Measurements from ENCODE around the gene CSRP3. TPM values are rescaled to one million over a fixed set of nuclear protein-coding genes. Genes with fewer than 3 reads are reported as not detected.

Gene CSRP3
- polyA plus RNA-seq, 1 donor, result 0.67 TPM

DNA sequence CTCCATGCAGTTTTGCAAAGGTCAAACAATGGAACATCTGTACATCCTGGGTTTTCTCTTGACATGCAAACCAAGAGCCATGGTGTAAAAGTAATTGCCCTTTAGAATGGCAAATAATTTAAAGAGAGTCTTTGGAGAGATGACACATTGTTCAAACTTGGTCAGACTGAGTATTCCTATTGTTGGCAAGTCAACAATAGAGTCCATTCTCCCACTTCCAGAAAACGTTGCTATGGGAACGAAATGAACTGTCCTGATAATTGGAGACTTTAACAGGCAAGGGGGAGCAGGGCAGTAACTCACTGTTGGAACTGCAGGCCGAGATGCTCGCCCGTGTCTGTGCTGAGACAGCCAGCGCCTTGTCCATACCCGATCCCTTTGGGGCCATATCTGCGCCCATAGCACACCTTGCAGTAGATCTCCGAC lies 13.9 kb downstream of the CSRP3 start:
- WGBS (ENCODE audit: insufficient coverage, low lambda C conversion rate), result no CpG with 5 or more reads among the region's 9 CpGs
- H3K9me3 ChIP-seq (ENCODE audit: control insufficient read depth, low read depth, low read length), result no peaks in the 10 kb centered on the region
- DNase-seq, result no peak

DNA sequence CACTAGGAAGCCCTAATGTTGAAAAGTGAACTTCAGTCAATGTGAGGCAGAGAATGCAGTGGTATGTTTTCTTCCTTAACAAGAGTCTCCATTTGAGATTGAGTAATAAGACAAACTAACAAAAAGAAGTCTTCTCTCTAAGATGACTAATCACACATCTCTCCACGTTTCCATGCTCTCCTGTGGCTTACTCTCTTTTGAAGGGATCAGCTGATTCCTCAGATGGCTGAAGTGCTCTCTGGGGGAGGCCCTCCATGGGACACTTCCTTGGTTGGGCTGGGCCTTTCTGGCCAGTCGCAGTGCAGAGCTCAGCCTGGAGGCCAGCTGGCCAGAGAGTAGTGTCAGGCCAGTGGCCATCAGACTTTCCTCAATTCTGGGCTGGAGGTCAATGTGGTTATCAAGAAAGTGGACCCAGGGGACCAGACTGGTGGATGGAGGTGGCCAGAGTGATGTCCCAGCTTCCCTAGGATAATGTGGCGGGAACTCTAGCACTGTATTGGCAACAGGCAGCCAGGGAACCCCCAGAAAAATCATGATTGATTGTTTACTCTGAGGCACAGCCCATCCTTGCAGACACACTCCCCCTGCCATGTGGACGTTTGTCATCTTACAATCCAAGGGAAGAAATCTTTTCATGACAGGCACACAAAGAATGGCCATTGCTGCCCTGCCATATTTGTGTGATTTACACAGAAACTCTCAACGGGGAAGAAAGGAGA lies 14.5 kb downstream of the CSRP3 start:
- Histone ChIP-seq H3K36me3 (ENCODE audit: control insufficient read depth, insufficient read depth, low read length) (no peaks in the 10 kb centered on the region), H3K9me3 (ENCODE audit: control insufficient read depth, low read depth, low read length) (no peaks in the 10 kb centered on the region), H3K4me1 (ENCODE audit: control insufficient read depth, insufficient read depth, low read length) (no peaks in the 10 kb centered on the region), H3K27ac (ENCODE audit: low read length) (no peak overlapping the region), H3K27me3 (ENCODE audit: control insufficient read depth, insufficient read depth, low read length) (no peaks in the 10 kb centered on the region), H3K4me3 (ENCODE audit: low read length) (no peak overlapping the region)
- no CpG with 5 or more reads among the region's 5 CpGs for WGBS (ENCODE audit: insufficient coverage, low lambda C conversion rate)
- DNase-seq, result no peak

More for the DNA sequence above, 13.9 kb downstream of the CSRP3 start:
- Histone ChIP-seq H3K27me3 (ENCODE audit: control insufficient read depth, insufficient read depth, low read length) (no peaks in the 10 kb centered on the region), H3K27ac (ENCODE audit: low read length) (no peak overlapping the region), H3K4me1 (ENCODE audit: control insufficient read depth, insufficient read depth, low read length) (no peaks in the 10 kb centered on the region), H3K4me3 (ENCODE audit: low read length) (no peak overlapping the region), H3K36me3 (ENCODE audit: control insufficient read depth, insufficient read depth, low read length) (no peaks in the 10 kb centered on the region)

DNA sequence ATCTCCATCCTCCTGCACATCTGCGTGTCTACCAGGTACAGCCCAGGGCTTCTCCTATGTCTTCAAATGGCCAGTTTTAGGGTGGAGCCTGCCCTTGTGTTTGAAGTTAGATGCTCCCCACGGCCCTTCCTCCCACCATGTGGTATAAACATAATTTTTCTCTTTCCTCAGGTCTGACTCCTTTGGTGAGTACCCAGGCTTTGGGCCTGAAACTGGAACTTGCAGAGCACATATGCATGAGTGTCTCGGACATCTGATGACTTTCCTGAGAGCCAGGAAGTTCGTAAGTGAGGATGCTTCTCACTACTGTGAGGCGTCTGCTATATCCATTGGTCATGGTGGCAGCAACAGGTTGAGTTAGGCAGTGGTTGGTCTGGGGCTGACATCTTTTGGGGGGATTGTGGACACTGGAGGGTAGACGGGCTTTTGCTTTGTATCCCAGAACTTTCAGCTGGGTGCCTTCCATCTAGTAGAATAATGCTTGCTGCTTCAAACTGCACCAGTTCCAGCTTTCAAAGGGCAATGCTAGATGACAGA lies 16.2 kb downstream of the CSRP3 start:
- no CpG with 5 or more reads among the region's 6 CpGs for WGBS (ENCODE audit: insufficient coverage, low lambda C conversion rate)
- DNase-seq, result no peak
- no peaks in the 10 kb centered on the region for H3K36me3 ChIP-seq (ENCODE audit: control insufficient read depth, insufficient read depth, low read length)
- H3K9me3 ChIP-seq (ENCODE audit: control insufficient read depth, low read depth, low read length), result no peaks in the 10 kb centered on the region
- no peak overlapping the region for H3K27ac ChIP-seq (ENCODE audit: low read length)
- no peaks in the 10 kb centered on the region for H3K27me3 ChIP-seq (ENCODE audit: control insufficient read depth, insufficient read depth, low read length)
- no peaks in the 10 kb centered on the region for H3K4me1 ChIP-seq (ENCODE audit: control insufficient read depth, insufficient read depth, low read length)
- no peak overlapping the region for H3K4me3 ChIP-seq (ENCODE audit: low read length)

DNA sequence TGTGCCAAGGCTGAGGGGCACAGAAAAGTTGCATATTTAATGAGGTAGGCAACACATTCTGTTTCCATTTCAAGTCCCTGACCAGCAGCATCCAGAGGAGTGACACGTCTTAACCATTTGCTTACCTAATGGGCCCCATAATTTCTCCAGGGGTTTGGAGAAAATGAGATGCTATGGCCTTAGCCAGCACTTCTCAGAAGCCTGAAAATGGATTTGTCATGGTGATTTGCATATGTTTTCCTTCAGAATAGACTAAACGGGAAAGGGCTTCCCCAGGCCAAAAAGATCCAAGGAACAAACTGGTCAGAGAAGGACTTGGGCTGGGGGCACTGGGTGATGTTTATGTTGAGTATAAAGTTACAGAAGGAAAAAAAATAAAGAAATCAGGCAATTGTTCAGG lies 16.7 kb downstream of the CSRP3 start:
- Histone ChIP-seq H3K9me3 (ENCODE audit: control insufficient read depth, low read depth, low read length) (no peaks in the 10 kb centered on the region), H3K4me1 (ENCODE audit: control insufficient read depth, insufficient read depth, low read length) (no peaks in the 10 kb centered on the region), H3K36me3 (ENCODE audit: control insufficient read depth, insufficient read depth, low read length) (no peaks in the 10 kb centered on the region), H3K27ac (ENCODE audit: low read length) (no peak overlapping the region), H3K27me3 (ENCODE audit: control insufficient read depth, insufficient read depth, low read length) (no peaks in the 10 kb centered on the region), H3K4me3 (ENCODE audit: low read length) (no peak overlapping the region)
- no CpG with 5 or more reads among the region's 2 CpGs for WGBS (ENCODE audit: insufficient coverage, low lambda C conversion rate)
- DNase-seq, result no peak

DNA sequence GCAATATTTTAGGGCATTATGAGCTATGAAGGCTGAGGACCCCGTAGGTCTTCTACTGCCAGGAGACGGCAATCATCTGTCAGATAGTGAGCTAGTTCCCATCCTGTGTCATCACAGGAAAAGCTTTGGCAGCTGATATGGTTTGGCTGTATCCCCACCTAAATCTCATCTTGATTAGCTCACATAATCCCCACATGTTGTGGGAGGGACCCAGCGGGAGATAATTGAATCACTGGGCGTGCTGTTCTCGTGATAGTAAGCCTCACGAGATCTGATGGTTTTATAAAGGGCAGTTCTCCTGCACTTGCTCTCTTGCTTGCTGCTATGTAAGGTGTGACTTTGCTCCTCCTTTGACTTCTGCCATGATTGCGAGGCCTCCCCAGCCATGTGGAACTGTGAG lies 18.1 kb downstream of the CSRP3 start:
- no peak for DNase-seq
- 100% methylated on average over 1 of the region's 7 CpGs for WGBS (ENCODE audit: insufficient coverage, low lambda C conversion rate)
- H3K4me1 ChIP-seq (ENCODE audit: control insufficient read depth, insufficient read depth, low read length), result no peaks in the 10 kb centered on the region
- no peaks in the 10 kb centered on the region for H3K36me3 ChIP-seq (ENCODE audit: control insufficient read depth, insufficient read depth, low read length)
- H3K9me3 ChIP-seq (ENCODE audit: control insufficient read depth, low read depth, low read length), result no peaks in the 10 kb centered on the region
- H3K27ac ChIP-seq (ENCODE audit: low read length), result no peak overlapping the region
- H3K27me3 ChIP-seq (ENCODE audit: control insufficient read depth, insufficient read depth, low read length), result no peaks in the 10 kb centered on the region
- H3K4me3 ChIP-seq (ENCODE audit: low read length), result no peak overlapping the region

DNA sequence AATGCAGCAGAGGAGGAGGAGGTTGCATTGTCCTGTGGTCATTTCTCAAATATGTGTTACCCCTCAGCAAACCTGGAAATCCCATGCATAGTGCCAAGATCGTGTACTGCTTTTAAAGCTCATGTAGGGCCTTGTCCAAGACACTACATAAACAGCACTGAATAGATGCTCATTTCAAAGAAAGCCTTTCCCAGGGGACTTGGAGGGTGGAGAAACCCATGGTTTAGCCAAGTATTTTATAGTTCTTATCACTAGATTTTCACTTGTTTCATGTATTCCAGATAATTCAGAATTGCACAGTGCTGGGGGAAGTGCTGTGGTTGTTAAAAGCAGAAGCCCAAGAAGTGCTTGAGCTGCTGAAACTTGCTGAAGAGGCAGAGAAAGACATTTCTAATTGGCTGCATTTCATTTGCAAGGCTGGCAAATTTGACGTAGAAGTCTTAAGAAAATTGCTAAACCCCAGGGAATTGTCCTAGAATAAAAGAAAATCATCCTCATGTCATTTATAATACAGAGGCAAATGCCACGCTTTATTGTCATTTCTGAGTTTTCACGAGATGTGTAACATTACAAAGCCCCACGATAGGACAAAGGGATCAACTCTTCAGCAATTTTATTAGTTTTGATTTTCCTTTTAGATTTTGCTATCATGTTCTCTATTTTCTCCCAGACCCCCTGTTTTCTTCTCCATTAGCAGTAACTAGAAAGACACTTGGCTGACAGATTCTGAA lies 20.1 kb downstream of the CSRP3 start:
- no peaks in the 10 kb centered on the region for H3K4me1 ChIP-seq (ENCODE audit: control insufficient read depth, insufficient read depth, low read length)
- H3K4me3 ChIP-seq (ENCODE audit: low read length), result no peak overlapping the region
- H3K36me3 ChIP-seq (ENCODE audit: control insufficient read depth, insufficient read depth, low read length), result no peaks in the 10 kb centered on the region
- DNase-seq, result no peak
- 100% methylated on average over 1 of the region's 5 CpGs for WGBS (ENCODE audit: insufficient coverage, low lambda C conversion rate)
- H3K9me3 ChIP-seq (ENCODE audit: control insufficient read depth, low read depth, low read length), result no peaks in the 10 kb centered on the region
- H3K27me3 ChIP-seq (ENCODE audit: control insufficient read depth, insufficient read depth, low read length), result no peaks in the 10 kb centered on the region
- H3K27ac ChIP-seq (ENCODE audit: low read length), result no peak overlapping the region

DNA sequence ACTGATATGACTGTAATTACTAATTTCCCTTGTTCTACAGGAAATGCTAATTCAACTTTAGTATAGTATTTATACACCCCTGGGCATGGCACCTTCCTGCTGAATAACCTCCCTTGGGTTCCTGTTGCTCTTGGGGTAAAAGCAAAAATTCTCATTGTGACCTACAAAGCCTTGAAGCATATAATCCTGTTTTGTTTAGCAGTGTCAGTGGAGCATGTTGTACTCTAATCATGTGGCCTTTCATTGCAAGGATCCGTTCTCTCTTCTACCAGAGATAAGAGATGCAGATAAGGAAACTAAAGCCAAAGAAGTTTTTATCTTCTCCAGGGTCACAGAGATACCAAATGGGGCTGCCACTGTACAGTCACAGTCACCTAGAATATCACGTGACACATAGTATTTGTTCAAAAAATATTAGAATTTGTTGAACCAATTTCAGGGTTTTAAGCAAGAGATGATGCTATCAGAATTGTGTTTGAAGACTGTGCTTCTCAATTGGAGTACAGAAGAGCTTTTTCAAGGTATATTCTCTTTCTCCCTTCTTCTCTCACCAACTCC lies 25.1 kb downstream of the CSRP3 start:
- H3K27me3 ChIP-seq (ENCODE audit: control insufficient read depth, insufficient read depth, low read length), result no peaks in the 10 kb centered on the region
- no peak overlapping the region for H3K27ac ChIP-seq (ENCODE audit: low read length)
- H3K36me3 ChIP-seq (ENCODE audit: control insufficient read depth, insufficient read depth, low read length), result peaks cover 27% of the 10 kb centered on the region
- H3K4me1 ChIP-seq (ENCODE audit: control insufficient read depth, insufficient read depth, low read length), result no peaks in the 10 kb centered on the region
- H3K9me3 ChIP-seq (ENCODE audit: control insufficient read depth, low read depth, low read length), result no peaks in the 10 kb centered on the region
- H3K4me3 ChIP-seq (ENCODE audit: low read length), result no peak overlapping the region
- no peak for DNase-seq
- WGBS (ENCODE audit: insufficient coverage, low lambda C conversion rate), result 35% methylated on average over 2 of the region's 2 CpGs

DNA sequence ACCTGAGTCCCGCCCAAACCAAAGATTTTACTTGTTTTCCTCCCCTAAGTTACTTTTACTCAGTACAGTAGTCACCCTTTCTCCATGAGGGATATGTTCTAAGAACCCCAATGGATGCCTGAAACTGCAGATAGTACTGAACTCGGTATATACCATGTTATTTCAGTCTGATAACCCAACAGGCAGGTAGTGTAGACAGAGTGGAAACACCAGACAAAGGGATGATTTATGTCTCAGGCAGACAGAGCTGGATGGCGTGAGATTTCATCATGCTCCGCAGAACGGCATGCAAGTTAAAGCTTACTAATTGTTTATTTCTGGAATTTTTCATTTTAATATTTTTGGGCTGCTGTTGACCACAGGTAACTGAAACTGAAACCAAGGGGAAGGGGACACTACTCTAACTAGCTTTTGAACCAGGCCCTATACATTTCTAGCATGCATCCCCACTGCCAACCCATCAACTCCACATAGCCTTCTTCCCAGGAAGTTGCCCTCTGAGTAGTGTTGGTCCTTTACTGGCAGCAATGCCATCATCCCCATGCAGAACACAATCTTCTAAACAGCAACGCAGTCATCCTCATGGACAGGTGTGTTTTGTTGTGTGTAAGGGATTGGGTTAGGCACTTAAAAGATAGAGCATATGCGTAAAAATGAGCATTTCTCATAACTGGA lies 27.7 kb downstream of the CSRP3 start:
- Histone ChIP-seq H3K4me1 (ENCODE audit: control insufficient read depth, insufficient read depth, low read length) (no peaks in the 10 kb centered on the region), H3K4me3 (ENCODE audit: low read length) (no peak overlapping the region), H3K27ac (ENCODE audit: low read length) (no peak overlapping the region), H3K36me3 (ENCODE audit: control insufficient read depth, insufficient read depth, low read length) (peaks cover 30% of the 10 kb centered on the region), H3K27me3 (ENCODE audit: control insufficient read depth, insufficient read depth, low read length) (no peaks in the 10 kb centered on the region), H3K9me3 (ENCODE audit: control insufficient read depth, low read depth, low read length) (no peaks in the 10 kb centered on the region)
- WGBS (ENCODE audit: insufficient coverage, low lambda C conversion rate), result 100% methylated on average over 1 of the region's 7 CpGs
- no peak for DNase-seq

DNA sequence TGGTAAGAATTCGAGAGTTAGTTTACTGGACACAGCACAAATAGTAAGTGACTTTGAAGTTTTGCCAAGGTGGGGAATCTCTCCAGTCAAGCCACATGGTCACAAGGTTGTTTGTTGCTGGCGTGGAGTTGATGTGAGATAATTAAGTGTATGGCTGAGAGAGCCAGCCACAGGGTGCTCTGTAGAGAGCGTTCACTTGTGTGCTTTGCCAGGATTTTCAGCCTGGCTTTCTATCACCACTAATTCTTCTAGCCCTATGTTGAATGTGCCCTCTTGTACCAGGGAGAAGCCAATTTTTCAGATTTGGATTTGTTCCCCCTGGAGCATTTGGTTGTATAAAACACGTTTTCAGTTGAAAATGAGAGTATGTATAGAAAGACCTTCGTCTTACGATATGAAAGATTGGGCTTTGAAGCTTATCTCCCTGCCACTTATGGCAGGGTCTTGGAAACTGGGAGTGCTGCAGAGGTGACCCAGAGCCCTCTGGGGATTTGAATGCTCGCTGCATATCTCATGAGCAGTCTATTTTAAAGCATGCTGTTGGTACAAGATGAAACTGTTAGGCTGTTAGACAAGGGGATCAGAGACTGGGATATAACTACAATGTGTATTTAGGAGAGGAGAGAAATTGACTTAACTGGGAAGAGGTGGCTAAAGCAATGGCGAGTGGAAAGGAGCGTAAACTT lies 28.6 kb downstream of the CSRP3 start:
- DNase-seq, result no peak
- Histone ChIP-seq H3K27me3 (ENCODE audit: control insufficient read depth, insufficient read depth, low read length) (no peaks in the 10 kb centered on the region), H3K27ac (ENCODE audit: low read length) (no peak overlapping the region), H3K36me3 (ENCODE audit: control insufficient read depth, insufficient read depth, low read length) (peaks cover 32% of the 10 kb centered on the region), H3K4me1 (ENCODE audit: control insufficient read depth, insufficient read depth, low read length) (no peaks in the 10 kb centered on the region), H3K4me3 (ENCODE audit: low read length) (no peak overlapping the region), H3K9me3 (ENCODE audit: control insufficient read depth, low read depth, low read length) (no peaks in the 10 kb centered on the region)
- 100% methylated on average over 2 of the region's 9 CpGs for WGBS (ENCODE audit: insufficient coverage, low lambda C conversion rate)

DNA sequence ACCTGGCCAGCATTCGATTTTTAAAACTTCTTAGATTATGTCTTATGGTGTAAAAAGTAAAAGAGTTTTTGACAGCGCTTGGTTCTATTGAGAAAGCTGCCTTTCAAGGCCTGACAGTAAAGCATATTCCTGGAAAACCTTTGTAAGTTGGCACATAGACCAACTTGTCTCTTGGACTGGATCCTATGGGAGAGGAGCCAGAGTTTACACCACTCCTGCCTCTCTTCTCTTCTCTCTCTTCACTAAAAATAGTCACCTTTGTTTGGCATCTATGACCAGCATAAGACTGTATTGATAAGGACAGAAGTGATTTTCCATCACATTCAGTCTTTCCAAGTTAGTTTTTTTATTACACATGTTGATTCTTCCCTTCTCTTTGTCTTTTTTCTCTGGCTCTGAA lies 33.7 kb downstream of the CSRP3 start:
- WGBS (ENCODE audit: insufficient coverage, low lambda C conversion rate), result 100% methylated on average over 1 of the region's 2 CpGs
- Histone ChIP-seq H3K27ac (ENCODE audit: low read length) (no peak overlapping the region), H3K4me1 (ENCODE audit: control insufficient read depth, insufficient read depth, low read length) (no peaks in the 10 kb centered on the region), H3K4me3 (ENCODE audit: low read length) (no peak overlapping the region), H3K36me3 (ENCODE audit: control insufficient read depth, insufficient read depth, low read length) (peaks cover 36% of the 10 kb centered on the region), H3K9me3 (ENCODE audit: control insufficient read depth, low read depth, low read length) (no peaks in the 10 kb centered on the region), H3K27me3 (ENCODE audit: control insufficient read depth, insufficient read depth, low read length) (no peaks in the 10 kb centered on the region)
- no peak for DNase-seq
